HL-60 (cell line): ENCODE results near the gene ITPKC.

Experiments
- DNase-seq, 2 experiments: peaks; one replicate each; pipeline ENCODE4 v3.0.0-alpha.2; 2010 to 2020; ENCODE audit warnings: low read depth in 1 of 2, low spot score in 1 of 2
- H3K27ac ChIP-seq: fragments of 250-450 bp; sonication (Bioruptor Pico); replicated peaks from 2 replicates; pipeline ENCODE4 v1.5.1; 2020; ENCODE audit warnings: mild to moderate bottlenecking, moderate library complexity
- H3K27me3 ChIP-seq: fragments of 250-450 bp; sonication (Bioruptor Pico); 2 replicates; pipeline ENCODE4 v1.5.1; 2021; ENCODE audit warnings: mild to moderate bottlenecking, moderate library complexity; ENCODE audit not compliant: insufficient read depth, poor library complexity, severe bottlenecking
- H3K4me3 ChIP-seq: replicated peaks from 2 replicates; pipeline ENCODE4 v1.5.1; 2011; ENCODE audit warnings: mild to moderate bottlenecking, control low read depth, low read length; ENCODE audit not compliant: insufficient read depth
- CTCF ChIP-seq: IDR thresholded peaks from one replicate; pipeline ENCODE4 v1.5.1; 2011; ENCODE audit warnings: low read length, control low read depth, inconsistent platforms; ENCODE audit not compliant: insufficient read depth
- GABPA ChIP-seq: IDR thresholded peaks from 2 replicates; pipeline ENCODE4 v1.6.1; 2012; ENCODE audit warnings: low read depth
- POLR2AphosphoS5 ChIP-seq: IDR thresholded peaks from 2 replicates; pipeline ENCODE4 v1.6.1; 2012; ENCODE audit warnings: low read depth
- REST ChIP-seq: IDR thresholded peaks from 2 replicates; pipeline ENCODE4 v1.6.1; 2012; ENCODE audit warnings: low read depth; ENCODE audit not compliant: insufficient replicate concordance
- SPI1 ChIP-seq: IDR thresholded peaks from 2 replicates; pipeline ENCODE4 v1.6.1; 2012; ENCODE audit warnings: low read depth, mild to moderate bottlenecking, borderline replicate concordance

Gene ITPKC

GRCh38 chr19:40785526-40785925 is 68.6 kb downstream of the ITPKC start:
- Histone ChIP-seq H3K4me3 (no peak overlapping the region), H3K27me3 (no peaks in the 10 kb centered on the region), H3K27ac (no peak overlapping the region)
- DNase-seq = no peak
- TF ChIP-seq CTCF (no peak), POLR2AphosphoS5 (no peak), GABPA (no peak), REST (no peak), SPI1 (no peak)

- DNase-seq = no peak
- Histone ChIP-seq H3K4me3 (no peak overlapping the region), H3K27me3 (no peaks in the 10 kb centered on the region), H3K27ac (no peak overlapping the region)
- TF ChIP-seq CTCF (no peak), SPI1 (no peak), GABPA (no peak), POLR2AphosphoS5 (no peak), REST (no peak)
These were observed 69.4 kb downstream of the ITPKC start for GRCh38 chr19:40786060-40787037.
